GM21619 (cell line): ENCODE data around the gene ARHGEF10L.

ENCODE experiments used
- ATAC-seq: cut with Tn5 transposase; IDR thresholded peaks from one replicate; pipeline ENCODE4 v1.9.1; 2021; ENCODE audit not compliant: unreplicated experiment

ARHGEF10L gene

DNA sequence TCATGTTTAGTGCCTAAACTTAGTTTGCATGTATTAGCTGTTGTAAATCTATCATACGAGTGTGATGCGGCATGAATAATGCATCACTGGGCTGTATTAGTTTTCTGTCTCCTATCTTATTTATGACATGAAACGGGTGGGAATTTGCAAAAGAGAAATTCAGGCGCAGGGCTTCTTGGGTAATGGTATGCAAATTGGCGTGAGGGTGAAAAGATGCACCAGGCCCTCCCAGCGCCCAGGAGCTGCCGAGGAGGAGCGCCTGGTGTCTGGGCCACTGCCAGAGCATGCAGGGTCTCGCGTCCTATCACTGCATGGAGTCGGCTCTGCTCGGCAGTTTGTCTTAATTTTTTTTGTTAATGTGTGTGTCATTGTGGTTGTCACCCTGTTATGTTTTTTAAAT lies 132.7 kb downstream of the ARHGEF10L start:
- ATAC-seq: no peak

DNA sequence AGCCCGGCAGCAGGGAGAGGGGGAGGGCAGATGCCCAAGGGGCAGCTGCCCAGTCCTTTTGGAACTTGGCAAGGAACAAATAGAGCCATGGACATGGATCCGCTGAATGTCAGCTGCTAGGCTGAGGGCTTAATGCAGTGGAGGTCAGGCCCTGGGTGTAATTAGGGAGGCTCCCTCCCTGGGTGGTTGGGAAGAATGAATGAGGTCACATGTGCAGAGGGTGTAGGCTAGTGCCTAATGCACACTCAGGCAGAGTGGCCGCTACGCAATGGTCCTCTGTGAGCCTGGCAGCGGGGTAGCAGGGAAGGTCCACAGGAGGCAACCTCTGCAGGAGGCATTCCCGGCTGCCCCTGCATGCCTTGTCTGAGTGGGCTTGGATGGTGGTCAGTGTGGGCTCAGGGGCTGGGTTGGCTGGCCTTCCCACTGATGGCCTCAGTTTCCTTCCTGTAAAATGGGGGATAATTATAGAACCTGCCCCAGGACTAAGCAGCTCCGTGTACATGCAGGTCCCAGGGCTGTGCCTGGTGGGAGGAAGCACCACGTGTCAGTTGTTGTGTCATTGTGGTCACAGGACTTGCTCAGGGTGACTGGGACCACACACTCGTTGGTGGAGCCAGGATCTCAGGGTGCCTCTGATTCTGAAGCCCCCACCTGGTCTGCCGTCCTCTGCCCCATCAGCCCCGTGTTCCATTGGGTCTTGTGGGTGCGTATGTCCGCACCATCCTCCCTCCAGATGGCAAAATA lies 134.0 kb downstream of the ARHGEF10L start:
- no peak for ATAC-seq

DNA sequence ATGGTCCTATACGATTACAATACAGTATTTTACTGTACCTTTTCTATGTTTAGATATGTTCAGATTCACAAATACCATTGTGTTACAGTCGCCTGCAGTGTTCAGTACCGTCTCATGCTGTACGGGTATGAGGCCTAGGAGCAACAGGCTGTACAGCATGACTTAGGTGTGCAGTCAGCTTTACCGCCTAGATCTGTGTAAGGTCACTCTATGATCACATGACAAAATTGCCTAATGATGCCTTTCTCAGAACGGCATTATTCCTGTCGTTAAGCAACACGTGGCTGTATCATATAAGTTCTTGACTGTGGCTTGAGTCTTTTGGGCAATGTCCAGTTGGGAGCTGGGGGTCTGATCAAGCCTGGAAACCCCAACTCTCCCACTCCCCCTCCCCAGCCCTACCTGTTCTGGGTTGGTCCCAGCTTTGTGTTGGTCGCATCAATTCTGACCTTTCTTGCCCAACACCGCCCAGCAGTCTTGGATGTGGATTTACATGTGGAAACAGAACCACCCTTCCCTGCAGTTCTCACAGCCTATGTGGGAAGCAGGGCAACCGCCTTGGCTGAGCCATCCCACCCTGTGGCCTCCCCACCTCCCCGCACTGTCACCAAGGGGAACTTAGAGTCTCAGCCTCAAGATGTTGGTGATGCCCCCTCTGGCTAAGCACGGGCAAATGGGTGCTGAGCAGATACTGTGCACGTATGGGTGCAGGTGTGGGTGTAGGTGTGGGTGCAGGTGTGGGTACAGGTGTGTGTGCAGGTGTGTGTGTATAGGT lies 135.4 kb downstream of the ARHGEF10L start:
- ATAC-seq: no peak

DNA sequence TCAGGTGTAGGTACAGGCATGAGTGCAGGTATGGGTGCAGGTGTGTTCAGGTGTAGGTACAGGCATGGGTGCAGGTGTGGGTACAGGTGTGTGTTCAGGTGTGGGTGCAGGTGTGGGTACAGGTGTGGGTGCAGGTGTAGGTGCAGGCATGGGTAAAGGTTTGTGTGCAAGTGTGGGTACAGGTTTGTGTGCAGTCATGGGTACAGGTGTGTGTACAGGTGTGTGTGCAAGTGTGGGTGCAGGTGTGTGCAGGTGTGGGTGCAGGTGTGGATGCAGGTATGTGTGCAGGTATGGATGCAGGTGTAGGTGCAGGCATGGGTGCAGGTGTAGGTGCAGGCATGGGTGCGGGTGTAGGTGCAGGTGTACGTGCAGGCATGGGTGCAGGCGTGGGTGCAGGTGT lies 136.2 kb downstream of the ARHGEF10L start:
- ATAC-seq: no peak

DNA sequence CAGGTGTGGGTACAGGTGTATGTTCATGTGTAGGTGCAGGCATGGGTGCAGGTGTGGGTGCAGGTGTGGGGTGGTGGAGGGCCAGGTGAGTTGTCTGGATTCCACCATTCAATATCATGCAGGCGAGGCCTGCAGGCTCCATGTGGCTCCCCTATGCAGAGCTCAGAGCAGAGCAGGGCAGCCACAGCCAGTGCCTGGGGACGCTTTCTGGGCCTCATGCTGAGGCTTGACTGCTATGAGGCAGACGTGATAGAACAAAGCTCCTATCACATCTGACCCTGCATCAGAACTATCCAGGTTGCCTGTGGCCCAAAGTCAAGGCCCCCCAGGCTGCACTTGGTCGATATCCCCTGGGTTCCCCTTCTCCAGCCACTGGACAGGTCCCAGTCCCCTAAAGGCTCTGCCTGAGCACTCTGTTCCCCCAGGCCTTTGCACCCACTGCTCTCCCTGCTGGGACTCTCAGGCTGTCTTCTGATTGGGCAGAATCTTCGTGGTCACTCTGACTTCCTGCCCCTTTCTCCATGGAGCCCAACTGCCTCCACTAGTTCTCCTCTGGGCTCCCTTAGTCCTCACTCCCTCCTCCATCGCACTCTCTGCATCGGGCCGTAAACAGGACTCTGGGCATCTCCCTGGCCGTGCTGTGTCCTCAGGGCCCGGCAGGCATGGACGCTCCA lies 137.0 kb downstream of the ARHGEF10L start:
- ATAC-seq: no peak

DNA sequence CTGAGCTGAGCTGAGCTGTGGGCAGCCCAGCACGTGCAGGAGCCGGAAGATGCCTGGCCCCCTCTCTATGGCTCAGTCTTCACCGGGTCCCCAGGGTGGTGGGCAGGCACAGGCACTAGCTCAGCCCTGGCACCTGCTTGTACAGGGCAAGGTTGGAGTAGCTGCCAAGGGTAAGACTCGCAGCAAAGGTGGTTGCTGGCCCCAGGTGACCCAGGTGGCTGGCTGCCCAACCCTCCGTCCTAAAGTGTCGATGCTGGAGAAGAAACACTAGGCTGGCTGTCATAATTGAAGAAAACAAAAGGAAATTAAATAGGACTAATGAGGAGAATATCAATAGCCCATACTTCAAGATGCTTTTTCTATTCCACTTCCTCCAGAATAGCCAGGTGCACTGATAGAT lies 138.5 kb downstream of the ARHGEF10L start:
- ATAC-seq: no peak

DNA sequence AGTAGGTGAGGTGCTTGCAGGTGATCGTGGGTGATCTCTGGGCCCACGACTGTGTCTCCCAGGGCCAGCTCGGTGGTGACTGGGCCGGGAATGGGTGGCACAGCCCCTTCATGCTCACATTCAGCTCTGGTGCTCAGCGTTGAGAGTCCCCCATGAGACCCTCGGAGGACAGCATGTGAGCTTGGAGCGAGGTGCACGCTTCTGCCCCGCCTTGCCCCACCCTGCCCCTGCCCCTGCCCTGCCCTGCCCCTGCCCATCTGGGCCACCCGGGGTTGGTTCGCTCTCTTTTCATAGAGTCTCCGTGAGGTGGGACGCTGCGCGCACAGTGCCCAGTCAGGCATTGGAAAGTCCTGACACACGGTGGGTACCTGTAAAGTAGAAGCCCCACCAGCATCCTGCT lies 140.4 kb downstream of the ARHGEF10L start:
- ATAC-seq: no peak

DNA sequence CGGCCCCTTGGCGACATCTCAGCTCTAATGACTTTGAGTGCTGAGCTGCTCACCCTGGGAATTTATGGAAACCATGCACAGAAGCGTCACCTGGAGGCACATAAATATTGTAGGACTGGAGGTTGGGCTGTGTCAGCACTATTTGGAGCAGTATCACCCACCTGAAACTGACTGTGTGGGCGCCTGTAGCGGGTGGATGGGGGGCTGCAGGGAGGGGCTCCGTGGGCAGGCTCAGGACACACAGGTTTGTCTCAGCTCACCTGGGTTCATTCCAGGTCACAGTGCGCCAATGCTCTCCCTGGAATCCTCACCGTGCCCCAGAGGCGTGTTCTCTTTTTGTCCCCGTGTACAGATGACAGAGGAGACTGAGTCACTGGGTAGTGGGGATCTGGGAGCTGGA lies 140.8 kb downstream of the ARHGEF10L start:
- ATAC-seq: no peak

DNA sequence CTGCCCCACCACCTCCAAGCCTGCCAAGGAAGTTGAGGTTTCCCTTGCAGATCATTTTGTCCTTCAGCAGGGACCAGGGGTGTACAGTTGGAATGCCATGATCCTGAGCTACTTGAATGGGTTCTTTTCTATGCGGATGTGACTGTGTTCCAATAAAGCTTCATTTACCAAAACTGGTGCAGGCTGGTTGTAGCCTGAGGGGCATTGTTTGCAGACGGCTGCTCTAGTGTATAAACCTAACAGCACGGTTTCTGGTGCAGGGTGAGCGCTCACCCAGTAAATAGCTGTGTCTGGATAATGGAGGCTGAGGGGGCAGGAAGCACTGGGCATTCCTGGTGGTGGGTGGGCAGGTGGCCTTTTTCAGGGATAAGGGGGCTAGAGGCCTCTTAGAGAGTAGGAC lies 142.9 kb downstream of the ARHGEF10L start:
- ATAC-seq: no peak

DNA sequence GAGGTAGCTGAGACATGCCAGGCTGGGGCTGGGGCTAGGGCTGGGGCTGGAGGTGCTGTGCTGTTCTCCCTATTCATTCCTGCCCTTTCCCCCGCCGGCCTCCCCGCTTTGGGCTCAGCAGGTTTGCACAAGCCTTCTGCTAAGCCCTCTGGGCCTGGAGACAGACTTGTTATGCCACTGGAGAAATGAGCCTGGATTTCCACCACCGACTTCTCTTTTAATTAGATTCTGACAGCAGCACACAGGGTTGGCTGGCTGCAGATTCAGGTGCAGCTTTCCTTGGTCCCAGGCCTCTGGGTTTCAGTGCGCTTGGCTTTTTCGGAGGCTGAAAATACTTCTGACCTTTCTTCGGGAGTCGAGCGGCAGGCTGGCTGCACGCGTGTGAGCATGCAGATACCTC lies 144.1 kb downstream of the ARHGEF10L start:
- no peak for ATAC-seq

DNA sequence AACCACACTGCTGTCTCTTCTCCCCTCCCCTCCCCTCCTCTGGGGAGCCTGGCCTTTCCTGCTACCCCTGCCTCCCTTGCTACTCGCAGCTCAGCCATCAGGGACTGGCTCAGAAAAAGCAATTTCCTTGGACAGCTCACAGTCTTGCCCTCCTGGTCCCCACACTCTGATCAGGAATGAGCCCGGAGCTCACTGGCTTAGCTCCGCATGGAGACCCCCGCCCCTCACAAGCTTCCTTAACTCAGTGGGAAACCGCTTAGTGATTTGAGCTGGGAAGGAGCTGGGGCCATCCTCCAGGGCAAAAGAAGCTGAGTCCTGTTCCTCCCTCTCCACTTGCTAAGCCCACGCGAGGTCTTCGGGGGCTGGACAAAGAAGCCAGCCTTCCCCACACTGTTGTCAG lies 145.3 kb downstream of the ARHGEF10L start:
- no peak for ATAC-seq

DNA sequence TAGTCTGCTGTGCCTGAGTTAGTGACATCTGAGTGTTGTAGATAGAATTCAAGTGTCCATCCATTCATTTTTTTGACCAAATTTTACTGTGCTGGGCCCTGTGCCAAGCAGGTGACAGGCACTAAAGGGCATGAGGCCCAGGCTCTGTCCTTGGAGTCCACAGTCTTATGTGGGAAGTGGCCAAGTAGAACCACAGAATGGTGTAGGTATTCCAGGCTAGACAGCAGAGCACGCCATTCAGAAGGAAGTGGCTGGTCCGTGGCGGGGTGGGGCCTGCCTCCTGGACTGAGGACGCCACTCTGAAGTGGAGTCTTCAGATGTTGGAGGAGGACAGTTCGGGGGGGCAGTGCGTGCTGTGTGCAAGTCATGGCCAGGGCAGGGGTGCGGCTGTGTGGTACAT lies 146.8 kb downstream of the ARHGEF10L start:
- ATAC-seq: no peak

DNA sequence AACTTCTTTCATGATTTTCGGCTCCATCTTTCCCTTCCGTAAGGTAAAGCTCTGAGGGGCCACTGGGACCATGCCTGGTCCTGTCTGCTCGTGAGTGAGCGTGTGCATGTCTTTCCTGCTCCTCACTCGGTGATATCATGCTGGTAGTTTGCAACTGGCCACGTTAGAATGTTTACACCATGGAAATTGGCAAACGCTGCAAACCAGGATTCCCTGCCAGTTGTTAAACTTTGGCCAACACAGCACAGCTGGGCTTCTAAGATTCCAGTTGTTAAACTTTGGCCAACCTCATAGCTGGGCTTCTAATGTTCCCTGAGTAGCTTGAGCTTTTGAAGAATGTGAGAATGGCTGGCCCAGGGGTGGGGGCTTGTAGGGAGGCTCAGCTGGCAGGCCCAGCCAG lies 147.6 kb downstream of the ARHGEF10L start:
- no peak for ATAC-seq

DNA sequence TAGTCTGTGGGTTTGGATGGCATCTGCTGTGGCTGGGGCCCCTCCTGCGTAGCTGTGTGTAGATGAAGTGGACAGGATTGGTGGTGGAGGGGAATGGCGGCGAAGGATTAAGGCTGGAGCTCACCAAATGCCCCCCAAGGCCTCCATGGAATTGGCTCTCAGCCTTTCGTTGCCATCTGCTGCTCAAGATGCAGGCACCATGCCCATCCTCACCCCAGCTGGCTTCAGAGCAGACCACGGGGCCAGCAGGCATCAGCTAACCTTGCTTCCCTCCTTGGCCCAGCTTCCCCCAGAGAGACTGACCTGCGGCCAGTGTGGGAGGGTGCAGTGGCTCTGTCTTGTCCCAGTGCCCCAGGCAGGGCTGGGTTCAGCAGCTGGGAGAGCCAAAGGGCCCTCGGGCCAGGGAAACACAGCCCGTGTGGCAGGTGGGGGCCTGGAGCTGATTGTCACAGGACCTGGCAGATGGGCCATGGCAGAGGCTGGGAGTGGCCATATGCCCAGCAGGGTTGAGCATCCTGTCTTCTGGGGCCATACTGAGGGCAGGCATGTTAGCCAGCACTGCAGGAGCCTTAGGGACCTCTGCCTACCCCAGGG lies 148.8 kb downstream of the ARHGEF10L start:
- ATAC-seq: no peak

DNA sequence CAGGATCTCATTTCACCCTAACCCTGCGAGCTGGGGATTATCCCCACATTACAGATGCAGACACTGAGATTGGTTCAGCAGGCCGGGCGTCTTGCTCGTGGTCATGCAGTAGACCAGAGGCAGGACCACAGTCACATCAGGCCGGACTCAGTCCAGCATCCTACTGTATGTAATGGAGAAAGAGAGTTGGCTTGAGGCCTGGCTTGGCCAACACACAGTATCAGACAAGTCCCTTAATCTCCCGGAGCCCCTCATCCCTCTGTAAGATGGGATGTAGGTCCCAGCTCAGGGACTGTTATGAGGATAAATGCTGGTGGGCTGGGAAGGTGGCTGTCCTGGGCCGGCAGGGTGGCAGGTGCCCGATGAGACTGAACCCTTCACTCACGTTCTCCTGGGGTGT lies 149.5 kb downstream of the ARHGEF10L start:
- no peak for ATAC-seq

DNA sequence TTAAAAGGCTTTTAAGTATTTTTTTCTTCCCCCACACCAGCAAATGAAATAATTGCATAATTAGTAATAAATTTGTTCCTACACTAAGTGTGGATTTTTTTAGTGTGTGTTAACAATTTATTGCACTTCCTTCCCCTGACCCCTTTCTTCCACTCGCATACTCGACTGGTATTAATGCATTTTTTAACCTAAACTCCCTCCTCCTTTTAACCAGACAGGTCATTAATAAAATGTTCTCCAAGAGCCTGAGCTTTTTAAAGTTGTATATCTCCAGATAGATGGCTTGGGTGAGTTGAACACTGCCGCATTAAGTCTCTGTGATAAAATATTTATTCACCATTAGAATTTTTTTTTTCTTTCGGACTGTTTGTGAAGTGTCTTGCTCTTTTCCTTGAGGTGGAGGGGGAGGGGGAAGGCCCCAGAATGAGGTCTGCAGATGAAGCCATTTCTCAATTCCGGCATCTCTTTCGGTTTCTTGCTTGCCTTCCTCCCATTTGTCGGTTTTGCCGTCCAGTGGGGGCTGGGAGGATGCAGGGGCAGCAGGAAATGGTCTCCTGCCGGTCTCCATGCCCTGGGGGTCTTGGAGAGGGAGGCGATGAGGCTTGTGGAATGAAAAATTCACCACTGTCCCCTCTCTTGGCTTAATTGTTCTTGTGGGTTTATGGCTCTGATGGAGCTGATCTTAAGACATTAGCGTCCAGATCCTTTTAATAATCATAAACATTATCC lies 151.6 kb downstream of the ARHGEF10L start:
- ATAC-seq: no peak

DNA sequence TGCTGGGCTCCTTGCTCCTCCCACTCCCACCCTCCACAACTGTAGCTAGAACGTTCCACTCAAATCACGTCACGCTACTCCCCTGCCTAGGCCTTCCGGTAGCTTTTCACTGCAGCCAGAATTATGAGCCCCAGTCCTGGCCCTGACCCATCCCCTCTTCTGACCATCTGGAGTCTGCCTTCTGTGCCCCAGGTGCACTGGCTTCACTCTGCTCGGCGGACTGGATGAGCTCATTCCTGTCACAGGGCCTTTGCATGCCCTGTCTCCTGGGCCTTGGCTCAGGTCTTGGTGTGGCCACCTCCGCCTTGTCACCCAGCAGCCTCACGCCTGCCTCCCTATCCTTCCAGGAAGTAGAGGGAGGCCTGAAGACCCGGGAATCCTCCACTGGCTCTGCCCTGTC lies 153.1 kb downstream of the ARHGEF10L start:
- ATAC-seq: no peak

DNA sequence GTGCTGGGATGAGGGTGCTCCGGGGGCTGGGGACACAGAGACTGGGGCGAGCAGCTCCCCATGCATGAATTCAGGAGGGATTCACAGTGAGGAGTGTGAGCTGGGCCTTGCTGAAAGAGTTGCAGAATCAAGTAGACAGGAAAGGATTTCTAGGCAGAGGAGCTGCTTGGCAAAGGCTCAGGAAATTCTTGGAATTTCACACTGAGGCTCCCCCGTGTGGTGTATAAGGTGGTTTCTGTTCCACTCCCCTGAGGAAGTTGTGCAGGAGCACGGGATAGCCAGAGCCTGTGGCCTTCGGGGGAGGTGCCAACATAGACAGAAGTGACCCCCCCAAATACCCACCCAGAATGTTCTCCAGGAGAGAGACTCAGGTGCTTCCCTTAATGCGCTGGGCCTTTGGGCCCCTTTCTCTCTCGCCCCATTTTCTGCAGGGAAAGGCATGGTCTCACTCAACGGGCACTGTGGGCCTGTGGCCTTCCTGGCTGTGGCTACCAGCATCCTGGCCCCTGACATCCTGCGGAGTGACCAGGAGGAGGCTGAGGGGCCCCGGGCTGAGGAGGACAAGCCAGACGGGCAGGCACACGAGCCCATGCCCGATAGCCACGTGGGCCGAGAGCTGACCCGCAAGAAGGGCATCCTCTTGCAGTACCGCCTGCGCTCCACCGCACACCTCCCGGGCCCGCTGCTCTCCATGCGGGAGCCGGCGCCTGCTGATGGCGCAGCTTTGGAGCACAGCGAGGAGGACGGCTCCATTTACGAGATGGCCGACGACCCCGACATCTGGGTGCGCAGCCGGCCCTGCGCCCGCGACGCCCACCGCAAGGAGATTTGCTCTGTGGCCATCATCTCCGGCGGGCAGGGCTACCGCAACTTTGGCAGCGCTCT lies 157.2 kb downstream of the ARHGEF10L start:
- no peak for ATAC-seq

DNA sequence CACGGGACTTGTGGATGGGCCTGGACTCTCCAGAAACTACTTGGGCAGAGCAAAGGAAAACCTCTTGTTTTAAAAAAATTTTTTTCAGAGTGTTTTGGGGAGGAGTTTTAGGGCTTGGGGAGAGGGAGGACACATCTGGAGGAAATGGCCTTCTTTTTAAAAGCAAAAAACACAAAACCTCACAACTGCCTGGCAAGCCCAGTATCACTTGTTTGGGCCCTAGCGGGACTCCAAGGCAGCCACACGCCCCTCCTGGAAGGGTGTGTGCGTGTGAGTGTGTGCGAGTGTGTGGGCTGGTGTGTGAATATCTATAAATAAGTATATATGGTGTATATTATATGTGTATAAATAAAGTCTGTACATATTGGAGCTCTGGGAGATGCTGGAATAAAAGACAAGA lies 158.0 kb downstream of the ARHGEF10L start:
- ATAC-seq: no peak

DNA sequence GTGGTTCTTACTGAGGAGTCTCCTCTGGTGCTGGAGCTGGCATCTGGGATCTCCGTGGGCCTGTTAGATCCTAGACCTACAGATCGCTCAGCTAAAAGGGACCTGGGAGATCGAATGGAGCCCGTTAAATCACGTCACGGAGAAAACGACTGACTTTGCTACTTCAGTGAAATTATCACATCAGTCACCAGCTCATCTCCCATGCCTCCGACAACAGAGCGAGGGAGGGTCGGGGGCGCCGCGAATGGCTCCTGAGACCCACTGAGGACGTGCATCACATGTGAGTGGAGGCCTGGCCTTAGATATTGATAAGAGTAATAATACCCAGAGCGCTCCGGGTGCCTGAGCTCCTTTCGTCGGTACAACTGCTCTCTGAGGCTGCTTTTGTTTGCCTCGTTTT lies 160.1 kb downstream of the ARHGEF10L start:
- ATAC-seq: no peak
